Gastroesophageal sphincter (tissue), 4 donors: Measurements from ENCODE around the gene KPNA3. TPM values are rescaled to one million over a fixed set of nuclear protein-coding genes. Genes with fewer than 3 reads are reported as not detected.

Experiments
- ATAC-seq: fragments of 150-250 bp; one replicate; pipeline ENCODE4 v1.9.1; 2016; ENCODE audit warnings: mild to moderate bottlenecking, moderate library complexity
- H3K27ac ChIP-seq, 4 donors: fragments of 200-600 bp; sonication (generic) in 3 of 4; 1 replicate in 3 of 4; 2 replicates in 1 of 4; pipeline ENCODE4 v1.5.1; 2016 to 2019
- H3K27me3 ChIP-seq: fragments of 200-600 bp; sonication (generic); one replicate; pipeline ENCODE4 v1.5.1; 2019
- H3K36me3 ChIP-seq, 2 donors: fragments of 200-600 bp; sonication (generic); one replicate each; pipeline ENCODE4 v1.5.1; 2019; ENCODE audit warnings: control low read depth in 1 of 2
- H3K4me1 ChIP-seq, 3 donors: fragments of 200-600 bp; sonication (generic); 1 replicate in 2 of 3; 2 replicates in 1 of 3; pipeline ENCODE4 v1.5.1; 2016 to 2019; ENCODE audit warnings: control low read depth in 2 of 3
- H3K4me3 ChIP-seq, 2 donors: fragments of 200-600 bp; sonication (generic); one replicate each; pipeline ENCODE4 v1.5.1; 2019; ENCODE audit warnings: mild to moderate bottlenecking in 1 of 2, moderate library complexity in 1 of 2
- H3K9me3 ChIP-seq, 3 donors: fragments of 200-600 bp; sonication (generic); one replicate each; pipeline ENCODE4 v1.5.1; 2017 to 2019; ENCODE audit warnings: control low read depth in 2 of 3
- CTCF ChIP-seq, 4 experiments: fragments of 200-600 bp in 2 of 4; fragments of 450-650 bp in 2 of 4; sonication (generic) in 1 of 4; IDR thresholded peaks; one replicate each; pipeline ENCODE4 v1.5.1; 2017 to 2019; ENCODE audit warnings: antibody characterized with exemption in 4 of 4, mild to moderate bottlenecking in 2 of 4, moderate library complexity in 2 of 4
- EP300 ChIP-seq: sonication (generic); formaldehyde crosslinking; IDR thresholded peaks from one replicate; pipeline ENCODE4 v1.6.1; 2017; ENCODE audit warnings: antibody characterized with exemption, mild to moderate bottlenecking
- POLR2A ChIP-seq, 2 donors: fragments of 450-650 bp; IDR thresholded peaks; one replicate each; pipeline ENCODE4 v1.6.1; 2017; ENCODE audit warnings: antibody characterized with exemption in 2 of 2, mild to moderate bottlenecking in 2 of 2, moderate library complexity in 1 of 2
- POLR2AphosphoS5 ChIP-seq: sonication (generic); formaldehyde crosslinking; IDR thresholded peaks from one replicate; pipeline ENCODE4 v1.6.1; 2017; ENCODE audit warnings: antibody characterized with exemption
- WGBS, 2 donors: methylation state at CpG; one replicate each; pipeline ENCODE4 v1.1.5; 2018; ENCODE audit warnings: low coverage in 1 of 2; 5-methylcytosine and 5-hydroxymethylcytosine counted together
- total RNA-seq, 4 donors: library from RNA; depleted of rRNA; stranded (reverse); fragments of >200 nt; gene quantifications; one replicate each; pipeline ENCODE4 v1.1.0, GENCODE V29; 2016

KPNA3 gene
- total RNA-seq, 4 donors from 2014 or later: 41.2 to 67.5 (median 55.8) TPM

GRCh38 chr13:49783865-49784264 lies 8.6 kb downstream of the KPNA3 start:
- Histone ChIP-seq H3K9me3 (no peaks in the 10 kb centered on the region), H3K27me3 (no peaks in the 10 kb centered on the region), H3K4me3 (no peak overlapping the region), H3K4me1 (peaks cover 0 to 59% (median 2%) of the 10 kb centered on the region in 3 donors), H3K36me3 (no peaks in the 10 kb centered on the region), H3K27ac (no peak overlapping the region)
- TF ChIP-seq POLR2AphosphoS5: no peak
- TF ChIP-seq POLR2A (IDR thresholded peaks at IDR 0.05): no peak
- TF ChIP-seq CTCF (IDR thresholded peaks at IDR 0.05): no peak
- TF ChIP-seq EP300: no peak
- 100% methylated on average over 4 of the region's 4 CpGs; no CpG with 5 or more reads in 1 of the 2 donors for WGBS, 2 donors
- ATAC-seq: no peak

- ATAC-seq: no peak
- TF ChIP-seq EP300: no peak
- TF ChIP-seq CTCF (IDR thresholded peaks at IDR 0.05): no peak
- TF ChIP-seq POLR2A (IDR thresholded peaks at IDR 0.05): no peak
- TF ChIP-seq POLR2AphosphoS5: no peak
- Histone ChIP-seq H3K4me3 (no peak overlapping the region), H3K4me1 (peaks cover 0 to 59% (median 2%) of the 10 kb centered on the region in 3 donors), H3K27ac (no peak overlapping the region), H3K9me3 (no peaks in the 10 kb centered on the region), H3K27me3 (no peaks in the 10 kb centered on the region), H3K36me3 (no peaks in the 10 kb centered on the region)
- 100% methylated on average over 2 of the region's 2 CpGs for WGBS, 2 donors
Measured at GRCh38 chr13:49782784-49783183, 9.7 kb downstream of the KPNA3 start.

- Histone ChIP-seq H3K27ac (no peak overlapping the region), H3K27me3 (no peaks in the 10 kb centered on the region), H3K4me1 (peaks cover 0 to 69% (median 2%) of the 10 kb centered on the region in 3 donors), H3K36me3 (no peaks in the 10 kb centered on the region), H3K9me3 (no peaks in the 10 kb centered on the region), H3K4me3 (no peak overlapping the region)
- ATAC-seq: no peak
- whole genome bisulfite sequencing, 2 donors: 90 to 96% methylated on average over 3 of the region's 3 CpGs
- no peak for TF ChIP-seq EP300
- no peak for TF ChIP-seq POLR2AphosphoS5
- TF ChIP-seq POLR2A (IDR thresholded peaks at IDR 0.05): no peak
- TF ChIP-seq CTCF (IDR thresholded peaks at IDR 0.05): no peak
Measured at GRCh38 chr13:49781806-49782205, 10.7 kb downstream of the KPNA3 start.

GRCh38 chr13:49779721-49780120 lies 12.8 kb downstream of the KPNA3 start:
- H3K27me3 ChIP-seq: no peaks in the 10 kb centered on the region
- no peaks in the 10 kb centered on the region for H3K9me3 ChIP-seq
- H3K27ac ChIP-seq: no peak overlapping the region
- no peak overlapping the region for H3K4me3 ChIP-seq
- TF ChIP-seq CTCF (IDR thresholded peaks at IDR 0.05) (no peak), POLR2AphosphoS5 (no peak), POLR2A (IDR thresholded peaks at IDR 0.05) (no peak), EP300 (no peak)
- H3K4me1 ChIP-seq: peaks cover 0 to 72% (median 2%) of the 10 kb centered on the region in 3 donors
- no peaks in the 10 kb centered on the region for H3K36me3 ChIP-seq
- ATAC-seq: no peak

- H3K36me3 ChIP-seq: no peaks in the 10 kb centered on the region
- WGBS, 2 donors: 87 to 89% methylated on average over 6 of the region's 6 CpGs
- TF ChIP-seq POLR2AphosphoS5: no peak
- TF ChIP-seq CTCF (IDR thresholded peaks at IDR 0.05): no peak
- TF ChIP-seq POLR2A (IDR thresholded peaks at IDR 0.05): no peak
- no peak for TF ChIP-seq EP300
- ATAC-seq: no peak
- no peaks in the 10 kb centered on the region for H3K9me3 ChIP-seq
- H3K4me1 ChIP-seq: peaks cover 0 to 64% (median 2%) of the 10 kb centered on the region in 3 donors
- no peak overlapping the region for H3K27ac ChIP-seq
- no peaks in the 10 kb centered on the region for H3K27me3 ChIP-seq
- H3K4me3 ChIP-seq: no peak overlapping the region
Measured at GRCh38 chr13:49777746-49778614, 14.5 kb downstream of the KPNA3 start.
